Ishikawa (cell line): ENCODE measurements around the gene ABCC1.
A peak's percentile ranks its signal among the peaks of the same experiment; 100 is the strongest.

ENCODE experiments used
- CEBPB ChIP-seq: IDR thresholded peaks from 2 replicates; pipeline ENCODE4 v1.6.1; 2012
- CREB1 ChIP-seq: IDR thresholded peaks from 2 replicates; pipeline ENCODE4 v1.6.1; 2012; ENCODE audit warnings: low read depth
- EGR1 ChIP-seq: IDR thresholded peaks from 2 replicates; pipeline ENCODE4 v1.6.1; 2012
- EP300 ChIP-seq: IDR thresholded peaks from 2 replicates; pipeline ENCODE4 v1.6.1; 2012; ENCODE audit warnings: borderline replicate concordance
- FOXM1 ChIP-seq: IDR thresholded peaks from 2 replicates; pipeline ENCODE4 v1.6.1; 2012; ENCODE audit warnings: low read depth, borderline replicate concordance
- MAX ChIP-seq: IDR thresholded peaks from 2 replicates; pipeline ENCODE4 v1.6.1; 2012
- NFIC ChIP-seq: IDR thresholded peaks from 2 replicates; pipeline ENCODE4 v1.6.1; 2012
- RAD21 ChIP-seq: IDR thresholded peaks from 2 replicates; pipeline ENCODE4 v1.6.1; 2012; ENCODE audit warnings: low read depth
- REST ChIP-seq: IDR thresholded peaks from 2 replicates; pipeline ENCODE4 v1.6.1; 2012; ENCODE audit warnings: low read depth, mild to moderate bottlenecking
- TAF1 ChIP-seq: IDR thresholded peaks from 2 replicates; pipeline ENCODE4 v1.6.1; 2012; ENCODE audit warnings: low read depth, mild to moderate bottlenecking
- TCF12 ChIP-seq: IDR thresholded peaks from 2 replicates; pipeline ENCODE4 v1.6.1; 2012; ENCODE audit warnings: low read depth
- TEAD4 ChIP-seq: IDR thresholded peaks from 2 replicates; pipeline ENCODE4 v1.6.1; 2012
- USF1 ChIP-seq: IDR thresholded peaks from 2 replicates; pipeline ENCODE4 v1.6.1; 2012
- YY1 ChIP-seq: IDR thresholded peaks from 2 replicates; pipeline ENCODE4 v1.6.1; 2012; ENCODE audit warnings: low read depth
- ZBTB7A ChIP-seq: IDR thresholded peaks from 2 replicates; pipeline ENCODE4 v1.6.1; 2012; ENCODE audit warnings: low read depth

The ABCC1 gene

GRCh38 chr16:16009401-16009800 lies 60.0 kb downstream of the ABCC1 start:
- TF ChIP-seq MAX (peak; percentile 51; the same call in 1 of the 2 replicates), TEAD4 (no peak), CREB1 (no peak), YY1 (no peak), ZBTB7A (no peak), REST (no peak), NFIC (no peak), TCF12 (no peak), EP300 (peak; percentile 15; the same call in 1 of the 2 replicates), USF1 (peak; percentile 83), CEBPB (no peak), TAF1 (no peak), EGR1 (no peak), FOXM1 (no peak), RAD21 (no peak)

- TF ChIP-seq MAX (no peak), CREB1 (no peak)
Measured at GRCh38 chr16:16010194-16010593, 60.8 kb downstream of the ABCC1 start.

GRCh38 chr16:16012144-16012543 lies 62.7 kb downstream of the ABCC1 start:
- no peak for TF ChIP-seq EGR1
- no peak for TF ChIP-seq MAX
- TF ChIP-seq RAD21: no peak
- TF ChIP-seq REST: no peak
- TF ChIP-seq NFIC: no peak
- TF ChIP-seq TCF12: no peak
- TF ChIP-seq YY1: no peak
- no peak for TF ChIP-seq CREB1
- no peak for TF ChIP-seq EP300
- TF ChIP-seq CEBPB: no peak
- TF ChIP-seq USF1: no peak
- no peak for TF ChIP-seq FOXM1

- TF ChIP-seq ZBTB7A: no peak
- no peak for TF ChIP-seq NFIC
- TF ChIP-seq TCF12: no peak
- no peak for TF ChIP-seq USF1
- no peak for TF ChIP-seq MAX
- no peak for TF ChIP-seq TAF1
- TF ChIP-seq RAD21: no peak
- no peak for TF ChIP-seq EP300
- TF ChIP-seq TEAD4: no peak
- TF ChIP-seq EGR1: no peak
- TF ChIP-seq CREB1: no peak
- no peak for TF ChIP-seq FOXM1
- no peak for TF ChIP-seq REST
Measured at GRCh38 chr16:16013812-16014211, 64.4 kb downstream of the ABCC1 start.
